Colonic mucosa (tissue), 4 donors: ENCODE data around the gene CHCHD3. TPM values are rescaled to one million over a fixed set of nuclear protein-coding genes. Genes with fewer than 3 reads are reported as not detected.

Experiments used
- DNase-seq: peaks from one replicate; pipeline ENCODE4 v3.0.0-alpha.2; 2020
- H3K27ac ChIP-seq: fragments of 200-600 bp; one replicate; pipeline ENCODE4 v1.8.0; 2021
- H3K27me3 ChIP-seq: fragments of 200-600 bp; one replicate; pipeline ENCODE4 v1.8.0; 2021
- H3K36me3 ChIP-seq: fragments of 200-600 bp; one replicate; pipeline ENCODE4 v1.8.0; 2021
- H3K4me1 ChIP-seq: fragments of 200-600 bp; one replicate; pipeline ENCODE4 v1.8.0; 2021; ENCODE audit warnings: mild to moderate bottlenecking
- H3K4me3 ChIP-seq: fragments of 200-600 bp; one replicate; pipeline ENCODE4 v1.8.0; 2021
- H3K9ac ChIP-seq, 2 donors: one replicate each; pipeline ENCODE4 v1.7.0; 2013; ENCODE audit warnings: control low read depth in 2 of 2, low read depth in 2 of 2, low read length in 2 of 2
- H3K9me3 ChIP-seq: fragments of 200-600 bp; one replicate; pipeline ENCODE4 v1.8.0; 2021
- intact Hi-C: fragments of 100-400 bp; cut with DNase I; formaldehyde crosslinking; loops from one replicate; pipeline ENCODE4 v1.14.1; 2022
- total RNA-seq, 2 donors: library from RNA; stranded (reverse); fragmentation: NEBNext Ultra II Directional in 1 of 2; extraction: Animal tissue kit (Norgen Biotek cat#: 25700) in 1 of 2; gene quantifications; one replicate each; pipeline ENCODE4 v1.2.1, GENCODE V29; 2021
- TF ChIP-seq, protein P1 (sequence below): fragments of 200-600 bp; IDR thresholded peaks from one replicate; pipeline ENCODE4 v1.8.0; 2022; ENCODE audit warnings: antibody characterized with exemption, mild to moderate bottlenecking
- donor health status: healthy.
- donor health status: DM: no; HTN: no; CAD: no.
- donor health status: DM: no; HTN: no; CAD: no.

CHCHD3 gene
- total RNA-seq, 2 donors from 2014 or later, result 81.5 to 112 TPM

DNA sequence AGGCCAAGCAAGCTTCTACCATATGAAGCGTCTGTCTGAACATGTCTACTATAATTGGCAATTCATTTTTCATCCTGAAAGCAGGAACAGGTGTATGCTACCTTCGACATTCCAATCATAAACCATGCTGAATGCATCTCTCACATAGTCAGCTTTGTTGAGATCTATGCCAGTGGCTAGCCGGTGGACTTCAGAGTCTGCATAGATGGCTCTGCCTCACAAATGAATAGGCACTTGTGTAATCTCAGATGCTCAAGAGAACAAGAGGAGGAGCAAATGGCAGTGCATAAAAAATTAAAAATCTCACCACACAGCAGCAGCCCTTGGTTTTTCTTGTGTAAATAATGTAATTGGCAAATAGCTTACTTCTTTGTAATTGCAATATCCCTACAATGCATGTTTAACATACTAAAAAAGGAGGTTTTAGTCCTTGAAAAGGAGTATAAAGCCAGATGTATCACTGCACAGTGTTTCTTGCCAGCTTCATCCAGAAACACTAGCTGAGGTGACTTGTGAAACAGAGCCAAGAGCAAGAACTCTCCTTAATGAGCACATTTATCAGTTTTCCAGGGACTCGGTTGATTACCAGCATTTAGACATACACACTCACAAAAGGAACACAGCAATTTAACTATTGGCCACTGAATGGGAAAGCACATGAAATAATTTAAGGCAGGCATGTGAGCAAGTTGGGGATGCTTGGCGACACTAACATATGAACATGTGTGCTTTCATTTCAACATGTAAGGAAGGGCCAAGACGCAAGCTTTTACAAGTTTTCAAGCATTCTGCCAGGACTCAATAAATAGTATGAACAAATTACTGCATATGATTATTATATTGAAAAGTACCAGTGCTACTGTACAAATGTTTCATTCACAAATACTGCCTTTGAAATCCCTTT is 255.7 kb downstream of the CHCHD3 start:
- TF ChIP-seq, protein P1, sequence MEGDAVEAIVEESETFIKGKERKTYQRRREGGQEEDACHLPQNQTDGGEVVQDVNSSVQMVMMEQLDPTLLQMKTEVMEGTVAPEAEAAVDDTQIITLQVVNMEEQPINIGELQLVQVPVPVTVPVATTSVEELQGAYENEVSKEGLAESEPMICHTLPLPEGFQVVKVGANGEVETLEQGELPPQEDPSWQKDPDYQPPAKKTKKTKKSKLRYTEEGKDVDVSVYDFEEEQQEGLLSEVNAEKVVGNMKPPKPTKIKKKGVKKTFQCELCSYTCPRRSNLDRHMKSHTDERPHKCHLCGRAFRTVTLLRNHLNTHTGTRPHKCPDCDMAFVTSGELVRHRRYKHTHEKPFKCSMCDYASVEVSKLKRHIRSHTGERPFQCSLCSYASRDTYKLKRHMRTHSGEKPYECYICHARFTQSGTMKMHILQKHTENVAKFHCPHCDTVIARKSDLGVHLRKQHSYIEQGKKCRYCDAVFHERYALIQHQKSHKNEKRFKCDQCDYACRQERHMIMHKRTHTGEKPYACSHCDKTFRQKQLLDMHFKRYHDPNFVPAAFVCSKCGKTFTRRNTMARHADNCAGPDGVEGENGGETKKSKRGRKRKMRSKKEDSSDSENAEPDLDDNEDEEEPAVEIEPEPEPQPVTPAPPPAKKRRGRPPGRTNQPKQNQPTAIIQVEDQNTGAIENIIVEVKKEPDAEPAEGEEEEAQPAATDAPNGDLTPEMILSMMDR, result no peak
- Histone ChIP-seq H3K9ac (no peak overlapping the region), H3K4me3 (no peak overlapping the region), H3K27me3 (no peaks in the 10 kb centered on the region), H3K27ac (no peak overlapping the region), H3K4me1 (no peaks in the 10 kb centered on the region), H3K9me3 (no peaks in the 10 kb centered on the region), H3K36me3 (no peaks in the 10 kb centered on the region)
- intact Hi-C loops, result no loop called here
- no peak for DNase-seq

DNA sequence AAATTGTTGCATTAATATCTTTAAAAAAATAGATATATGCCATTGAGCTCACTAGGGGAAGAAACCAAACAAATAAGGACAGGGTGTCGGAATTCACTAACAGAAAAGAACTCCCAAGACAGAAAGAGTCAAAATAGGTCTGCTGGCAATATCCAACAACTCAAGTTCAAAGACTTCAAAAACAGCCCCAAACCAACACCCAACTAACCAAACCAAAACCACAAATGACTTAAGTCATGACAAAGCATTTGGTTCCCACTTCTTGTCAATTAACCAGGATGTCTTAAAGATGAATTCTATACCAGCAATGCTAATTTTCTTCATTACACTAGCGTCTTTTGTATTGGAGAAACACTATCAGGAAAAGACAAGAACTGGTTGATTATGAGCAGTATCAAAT is 256.7 kb downstream of the CHCHD3 start:
- no peak overlapping the region for H3K4me3 ChIP-seq
- H3K4me1 ChIP-seq, result no peaks in the 10 kb centered on the region
- no peaks in the 10 kb centered on the region for H3K9me3 ChIP-seq
- H3K27ac ChIP-seq, result no peak overlapping the region
- no peaks in the 10 kb centered on the region for H3K36me3 ChIP-seq
- no peak overlapping the region for H3K9ac ChIP-seq
- TF ChIP-seq, protein P1, result no peak
- intact Hi-C loops, result no loop called here
- no peak for DNase-seq
- no peaks in the 10 kb centered on the region for H3K27me3 ChIP-seq

DNA sequence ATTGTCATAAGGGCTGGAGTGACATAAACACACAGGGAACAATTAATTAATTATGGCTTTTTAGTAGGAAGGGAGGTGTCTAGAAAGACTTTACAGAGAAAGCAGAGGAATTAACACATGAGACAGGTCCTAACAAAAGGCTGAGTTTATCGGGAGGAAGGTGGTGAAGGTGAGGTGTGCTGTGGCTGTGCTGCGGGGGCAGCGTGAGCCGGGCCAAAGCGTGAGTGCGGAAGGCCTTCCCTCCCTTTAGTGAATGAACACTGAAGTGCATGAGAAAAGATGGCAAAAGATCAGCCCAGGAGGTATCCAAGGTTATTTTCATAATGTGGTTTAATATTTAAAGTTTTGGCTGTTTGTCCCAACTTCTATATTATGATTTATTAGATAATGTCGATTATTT is 262.2 kb downstream of the CHCHD3 start:
- no peaks in the 10 kb centered on the region for H3K27me3 ChIP-seq
- no peaks in the 10 kb centered on the region for H3K36me3 ChIP-seq
- no peak for DNase-seq
- intact Hi-C loops, result no loop called here
- H3K4me3 ChIP-seq, result no peak overlapping the region
- no peaks in the 10 kb centered on the region for H3K4me1 ChIP-seq
- no peaks in the 10 kb centered on the region for H3K9me3 ChIP-seq
- no peak overlapping the region for H3K27ac ChIP-seq
- H3K9ac ChIP-seq, result no peak overlapping the region
- TF ChIP-seq, protein P1, result no peak

DNA sequence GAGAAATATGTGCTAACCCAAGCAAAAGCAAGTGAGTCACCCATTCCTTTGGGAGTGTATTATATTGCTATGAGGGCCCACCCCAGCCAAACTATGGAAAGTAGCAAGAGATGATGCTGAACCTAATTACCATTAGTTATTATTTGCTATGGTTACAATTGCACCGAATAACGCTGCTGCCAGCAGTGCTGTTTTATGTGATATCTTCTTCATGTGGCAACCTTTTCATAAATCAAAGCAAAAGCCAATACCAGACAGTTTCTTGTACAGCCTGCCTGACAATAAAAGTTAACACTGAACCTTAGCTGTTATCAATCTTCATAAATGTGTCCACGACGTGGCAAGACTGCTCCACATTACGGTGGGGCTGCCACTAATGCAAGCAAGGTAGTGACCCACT is 263.9 kb downstream of the CHCHD3 start:
- H3K27ac ChIP-seq, result no peak overlapping the region
- TF ChIP-seq, protein P1, result no peak
- no peak for DNase-seq

DNA sequence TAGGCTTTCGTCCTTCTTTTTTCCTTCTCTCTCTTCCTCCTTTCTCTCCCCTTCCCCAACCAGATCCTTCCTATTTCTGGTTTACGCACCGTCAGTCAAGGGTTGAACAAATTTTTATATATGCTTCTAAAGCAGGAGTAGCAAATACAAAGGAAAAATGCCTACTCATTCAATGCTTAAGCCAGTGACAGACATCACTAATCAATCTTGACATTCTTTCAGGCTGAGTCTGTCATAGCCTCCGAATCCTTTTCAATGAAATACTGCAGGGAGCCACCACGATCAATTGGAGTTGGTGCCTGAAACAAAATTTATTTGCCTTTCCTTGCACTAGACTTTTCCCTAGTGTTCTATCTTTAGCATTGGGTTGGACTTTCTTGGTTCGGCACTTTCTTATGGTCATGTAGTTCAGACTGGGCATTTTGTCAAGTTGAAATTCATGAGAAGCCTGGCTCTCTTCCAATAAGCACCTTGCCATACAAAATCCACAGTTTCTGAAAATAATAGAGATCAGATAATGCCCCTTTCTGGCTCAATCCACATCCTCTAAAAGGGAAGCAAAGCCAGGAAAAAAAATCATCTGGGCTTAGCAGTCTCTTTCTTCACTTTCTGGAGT is 266.1 kb downstream of the CHCHD3 start:
- Histone ChIP-seq H3K4me3 (no peak overlapping the region), H3K9me3 (no peaks in the 10 kb centered on the region), H3K9ac (no peak overlapping the region), H3K4me1 (no peaks in the 10 kb centered on the region), H3K36me3 (no peaks in the 10 kb centered on the region), H3K27me3 (no peaks in the 10 kb centered on the region), H3K27ac (no peak overlapping the region)
- no peak for DNase-seq
- intact Hi-C loops, result no loop called here
- TF ChIP-seq, protein P1, result no peak

More for the DNA sequence above, 263.9 kb downstream of the CHCHD3 start:
- no peak overlapping the region for H3K9ac ChIP-seq
- H3K9me3 ChIP-seq, result no peaks in the 10 kb centered on the region
- H3K36me3 ChIP-seq, result no peaks in the 10 kb centered on the region
- no peak overlapping the region for H3K4me3 ChIP-seq
- H3K27me3 ChIP-seq, result no peaks in the 10 kb centered on the region
- no peaks in the 10 kb centered on the region for H3K4me1 ChIP-seq
- intact Hi-C loops, result no loop called here
